HEK293T (cell line): ENCODE measurements around the gene KRTAP10-10.

Source experiments
- BHLHE40 ChIP-seq: fragments of 450-650 bp; IDR thresholded peaks from 2 replicates; pipeline ENCODE4 v1.6.1; 2016; ENCODE audit warnings: mild to moderate bottlenecking, moderate library complexity, borderline replicate concordance
- FOXA1 ChIP-seq: fragments of 450-650 bp; IDR thresholded peaks from 2 replicates; pipeline ENCODE4 v1.6.1; 2016; ENCODE audit warnings: mild to moderate bottlenecking
- FOXK2 ChIP-seq: fragments of 450-650 bp; IDR thresholded peaks from 2 replicates; pipeline ENCODE4 v1.6.1; 2016; ENCODE audit warnings: mild to moderate bottlenecking
- FOXM1 ChIP-seq: fragments of 450-650 bp; IDR thresholded peaks from 2 replicates; pipeline ENCODE4 v1.6.1; 2017; ENCODE audit warnings: mild to moderate bottlenecking, borderline replicate concordance
- NFRKB ChIP-seq: fragments of 450-650 bp; IDR thresholded peaks from 2 replicates; pipeline ENCODE4 v1.6.1; 2016; ENCODE audit warnings: mild to moderate bottlenecking, moderate library complexity
- PKNOX1 ChIP-seq: fragments of 450-650 bp; IDR thresholded peaks from 2 replicates; pipeline ENCODE4 v1.6.1; 2016
- SP1 ChIP-seq: fragments of 450-650 bp; IDR thresholded peaks from 2 replicates; pipeline ENCODE4 v1.6.1; 2017
- SUZ12 ChIP-seq: fragments of 450-650 bp; IDR thresholded peaks from 2 replicates; pipeline ENCODE4 v1.6.1; 2016; ENCODE audit warnings: mild to moderate bottlenecking

- no peak for TF ChIP-seq SUZ12
- TF ChIP-seq FOXM1: no peak
- TF ChIP-seq NFRKB: no peak
- no peak for TF ChIP-seq FOXK2
- TF ChIP-seq FOXA1: no peak
- TF ChIP-seq BHLHE40: no peak
- TF ChIP-seq SP1: no peak
- no peak for TF ChIP-seq PKNOX1
Observed at GRCh38 chr21:44654576-44655175, 17.5 kb downstream of the KRTAP10-10 start, which contains the start of gene KRTAP12-4.
